H1 (cell line): Measurements from ENCODE around the gene NPHP4. TPM values are rescaled to one million over a fixed set of nuclear protein-coding genes. Genes with fewer than 3 reads are reported as not detected.

Experiments
- CTCF ChIA-PET: fragments of 300-600 bp; sonication (Branson Sonifier 250); formaldehyde crosslinking; loops from one replicate; lab custom pipeline; 2021; ENCODE audit not compliant: partially characterized antibody; lab: Charles Lee
- POLR2A ChIA-PET: fragments of 300-600 bp; sonication (Branson Sonifier 250); formaldehyde crosslinking; loops from one replicate; lab custom pipeline; 2021; ENCODE audit warnings: inconsistent platforms; ENCODE audit not compliant: partially characterized antibody; lab: Charles Lee
- DNase-seq, 2 experiments: peaks; one replicate each; pipeline versions ENCODE4 v3.0.0 to v3.0.0-alpha.2; 2010 to 2022; ENCODE audit warnings: low spot score in 2 of 2, low read depth in 1 of 2, mixed read lengths in 1 of 2
- FAIRE-seq: peaks from 2 replicates; lab custom pipeline; 2011; peaks lifted over from hg19 to GRCh38; lab: Jason Lieb, UNC
- H2AFZ ChIP-seq: 2 replicates; pipeline ENCODE4 v1.8.1; 2012; ENCODE audit warnings: low read length, inconsistent platforms
- H2AK5ac ChIP-seq: 2 replicates; pipeline ENCODE4 v1.6.1; 2013; ENCODE audit warnings: low read depth, low read length
- H2BK120ac ChIP-seq: replicated peaks from 2 replicates; pipeline ENCODE3; 2013; ENCODE audit warnings: low read depth, low read length, inconsistent platforms
- H2BK12ac ChIP-seq: 2 replicates; pipeline ENCODE4 v1.6.1; 2013; ENCODE audit warnings: low read depth, low read length
- H2BK15ac ChIP-seq: 2 replicates; pipeline ENCODE4 v1.6.1; 2013; ENCODE audit warnings: low read length
- H2BK20ac ChIP-seq: 2 replicates; pipeline ENCODE4 v1.6.1; 2013; ENCODE audit warnings: low read length
- H2BK5ac ChIP-seq: 2 replicates; pipeline ENCODE4 v1.6.1; 2013; ENCODE audit warnings: low read depth, low read length
- H3K14ac ChIP-seq: 2 replicates; pipeline ENCODE4 v1.6.1; 2013; ENCODE audit warnings: inconsistent platforms; ENCODE audit not compliant: insufficient read length
- H3K18ac ChIP-seq: 2 replicates; pipeline ENCODE4 v1.6.1; 2013; ENCODE audit warnings: low read length; ENCODE audit errors: extremely low read depth
- H3K23ac ChIP-seq: 2 replicates; pipeline ENCODE4 v1.6.1; 2013; ENCODE audit warnings: inconsistent platforms; ENCODE audit not compliant: insufficient read length
- H3K23me2 ChIP-seq: 2 replicates; pipeline ENCODE4 v1.6.1; 2013; ENCODE audit warnings: low read depth, low read length
- H3K27ac ChIP-seq: 2 replicates; pipeline ENCODE4 v1.6.1; 2011; ENCODE audit warnings: low read depth, low read length, inconsistent platforms
- H3K27me3 ChIP-seq, 4 experiments: replicated peaks in 1 of 4; 1 replicate in 1 of 4; 2 replicates in 3 of 4; pipeline versions ENCODE4 v1.6.1 to v1.8.1; 2011 to 2013; ENCODE audit warnings: low read length in 3 of 4, mild to moderate bottlenecking in 3 of 4, inconsistent platforms in 2 of 4, mixed read lengths in 2 of 4, moderate library complexity in 1 of 4; ENCODE audit not compliant: control insufficient read depth in 3 of 4, insufficient read depth in 3 of 4; ENCODE audit errors: extremely low read depth in 1 of 4
- H3K36me3 ChIP-seq, 4 experiments: 2 replicates each; pipeline versions ENCODE4 v1.6.1 to v1.8.1; 2011 to 2013; ENCODE audit warnings: mild to moderate bottlenecking in 4 of 4, low read length in 3 of 4, moderate library complexity in 2 of 4, control low read depth in 1 of 4, inconsistent platforms in 1 of 4; ENCODE audit not compliant: insufficient read depth in 4 of 4, control insufficient read depth in 2 of 4
- H3K4ac ChIP-seq: replicated peaks from 2 replicates; pipeline ENCODE3; 2013; ENCODE audit warnings: low read length, low read depth, mixed read lengths, inconsistent platforms; ENCODE audit not compliant: insufficient read length
- H3K4me1 ChIP-seq, 4 experiments: replicated peaks in 1 of 4; 1 replicate in 1 of 4; 2 replicates in 3 of 4; pipeline versions ENCODE4 v1.6.1 to v1.8.1; 2011 to 2013; ENCODE audit warnings: low read length in 3 of 4, inconsistent platforms in 2 of 4, mixed read lengths in 1 of 4; ENCODE audit not compliant: insufficient read depth in 4 of 4, control insufficient read depth in 3 of 4
- H3K4me2 ChIP-seq, 2 experiments: 2 replicates each; pipeline versions ENCODE4 v1.6.1 to v1.8.1; 2011 to 2013; ENCODE audit warnings: low read depth in 2 of 2, low read length in 2 of 2, control low read depth in 1 of 2, inconsistent platforms in 1 of 2, mild to moderate bottlenecking in 1 of 2; ENCODE audit not compliant: insufficient read depth in 1 of 2
- H3K4me3 ChIP-seq, 4 experiments: fragments of 200-600, 300-600 bp in 1 of 4; sonication (generic), shearing (Covaris generic), sonication (Bioruptor Twin) in 1 of 4; 2 replicates each; pipeline versions ENCODE4 v1.5.1 to v1.8.1; 2011 to 2016; ENCODE audit warnings: low read length in 4 of 4, low read depth in 3 of 4, control low read depth in 2 of 4, inconsistent platforms in 2 of 4, mild to moderate bottlenecking in 2 of 4, mixed read lengths in 1 of 4, moderate library complexity in 1 of 4; ENCODE audit not compliant: insufficient read depth in 2 of 4; ENCODE audit errors: extremely low read depth in 1 of 4
- H3K56ac ChIP-seq: replicated peaks from 2 replicates; pipeline ENCODE3; 2013; ENCODE audit warnings: low read depth, mild to moderate bottlenecking, mixed read lengths, low read length, inconsistent platforms; ENCODE audit not compliant: insufficient read length
- H3K79me1 ChIP-seq: 2 replicates; pipeline ENCODE4 v1.6.1; 2013; ENCODE audit warnings: low read depth, low read length, control low read depth
- H3K79me2 ChIP-seq, 2 experiments: 2 replicates each; pipeline versions ENCODE4 v1.6.1 to v1.8.1; 2012 to 2013; ENCODE audit warnings: low read length in 2 of 2, mild to moderate bottlenecking in 2 of 2, inconsistent platforms in 1 of 2; ENCODE audit not compliant: insufficient read depth in 2 of 2, control insufficient read depth in 1 of 2
- H3K9ac ChIP-seq, 4 experiments: replicated peaks in 1 of 4; 1 replicate in 1 of 4; 2 replicates in 3 of 4; pipeline versions ENCODE4 v1.6.1 to v1.8.1; 2011 to 2013; ENCODE audit warnings: low read depth in 3 of 4, low read length in 3 of 4, control low read depth in 2 of 4, mild to moderate bottlenecking in 2 of 4, moderate library complexity in 2 of 4, inconsistent platforms in 1 of 4; ENCODE audit errors: extremely low read depth in 1 of 4
- H3K9me3 ChIP-seq, 2 experiments: 2 replicates each; pipeline versions ENCODE4 v1.6.1 to v1.8.1; 2012 to 2013; ENCODE audit warnings: mild to moderate bottlenecking in 2 of 2, moderate library complexity in 2 of 2, control low read depth in 1 of 2, inconsistent platforms in 1 of 2, low read depth in 1 of 2, low read length in 1 of 2, mixed read lengths in 1 of 2; ENCODE audit not compliant: insufficient read depth in 2 of 2
- H4K20me1 ChIP-seq, 2 experiments: replicated peaks in 1 of 2; 2 replicates each; pipeline versions ENCODE3 to v1.8.1; 2011 to 2013; ENCODE audit warnings: inconsistent platforms in 2 of 2, low read length in 2 of 2, mild to moderate bottlenecking in 1 of 2; ENCODE audit not compliant: insufficient read depth in 2 of 2, control insufficient read depth in 1 of 2
- H4K5ac ChIP-seq: 2 replicates; pipeline ENCODE4 v1.6.1; 2013; ENCODE audit warnings: low read length, low read depth, mixed read lengths, inconsistent platforms; ENCODE audit not compliant: insufficient read length
- H4K8ac ChIP-seq: 2 replicates; pipeline ENCODE4 v1.8.0; 2013; ENCODE audit warnings: mild to moderate bottlenecking, moderate library complexity, low read length, inconsistent platforms; ENCODE audit not compliant: insufficient read depth; ENCODE audit errors: extremely low read depth
- H4K91ac ChIP-seq: replicated peaks from 2 replicates; pipeline ENCODE3; 2013; ENCODE audit warnings: low read length, mixed read lengths, inconsistent platforms; ENCODE audit not compliant: insufficient read length
- SRF ChIP-seq: IDR thresholded peaks from 2 replicates; pipeline ENCODE4 v1.6.1; 2011; ENCODE audit warnings: mild to moderate bottlenecking, low read depth, low read length, moderate library complexity
- WGBS, 2 experiments: shearing (Covaris generic) in 1 of 2; methylation state at CpG; one replicate each; pipeline versions ENCODE4 v1.1.6 to v1.1.7; 2013 to 2015; ENCODE audit warnings: low lambda C conversion rate in 2 of 2, mixed read lengths in 2 of 2, inconsistent platforms in 1 of 2, low coverage in 1 of 2, missing lambda C conversion rate in 1 of 2; ENCODE audit not compliant: insufficient replicate concordance in 2 of 2, insufficient coverage in 1 of 2, insufficient read length in 1 of 2; ENCODE audit errors: extremely low coverage in 1 of 2, missing lambda C conversion rate in 1 of 2; 5-methylcytosine and 5-hydroxymethylcytosine counted together
- polyA plus RNA-seq, 7 experiments: library from polyadenylated mRNA; depleted of rRNA in 3 of 7; stranded (reverse) in 5 of 7; unstranded in 2 of 7; fragments of >200 nt in 5 of 7; fragments of 200-250 nt in 2 of 7; gene quantifications; 1 replicate in 5 of 7; 2 replicates in 1 of 7; 4 replicates in 1 of 7; pipeline versions ENCODE4 v1.2.1 to v1.2.3, GENCODE V29; 2011 to 2013; ENCODE audit warnings: missing spikeins in 2 of 7, mixed read lengths in 2 of 7
- total RNA-seq: library from RNA; stranded (reverse); fragmentation: NEBNext Ultra II Directional; extraction: Animal tissue kit (Norgen Biotek cat#: 25700); gene quantifications from 2 replicates; pipeline ENCODE4 v1.2.1, GENCODE V29; 2021
- TF ChIP-seq, protein P1 (sequence below), 3 experiments: IDR thresholded peaks; 1 replicate in 2 of 3; 2 replicates in 1 of 3; pipeline versions ENCODE4 v1.5.1 to v1.6.1; 2011; ENCODE audit warnings: low read length in 3 of 3, mild to moderate bottlenecking in 3 of 3, inconsistent platforms in 2 of 3, low read depth in 1 of 3, moderate library complexity in 1 of 3; ENCODE audit not compliant: insufficient read depth in 1 of 3; ENCODE audit errors: control extremely low read depth in 1 of 3

Gene NPHP4
- total and polyA plus RNA-seq, 2 of the 8 experiments (the other 6 are each of a cell fraction or from before 2014, with no cell fraction given), result 5.8 to 14.0 TPM

DNA sequence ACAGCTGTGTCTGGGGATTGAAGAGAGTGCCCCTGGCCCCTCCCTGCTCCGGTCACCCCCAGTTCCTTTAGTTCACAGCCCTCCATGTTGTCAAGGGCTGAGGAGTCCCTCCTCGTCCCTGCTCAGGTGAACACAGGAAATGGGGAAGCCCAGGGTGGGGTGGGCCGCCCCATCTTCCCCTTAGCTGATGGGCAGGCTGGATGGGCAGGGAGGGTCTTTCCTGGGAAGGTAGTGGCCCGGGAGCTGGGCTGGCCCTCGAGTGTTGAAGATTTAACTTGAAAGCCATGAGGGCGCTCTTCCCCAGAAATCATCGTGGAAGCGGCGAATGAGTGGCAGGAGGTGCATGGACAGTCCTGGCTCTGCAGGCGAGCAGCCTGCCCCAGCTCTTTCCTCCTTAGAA is 18.3 kb upstream of the NPHP4 start:
- no peak for FAIRE-seq
- WGBS, 2 experiments, result 80% methylated on average over 10 of the region's 10 CpGs; no CpG with 5 or more reads in 1 of the 2 experiments
- no peaks in the 10 kb centered on the region for H3K27me3 ChIP-seq
- TF ChIP-seq SRF, result no peak
- TF ChIP-seq, protein P1, sequence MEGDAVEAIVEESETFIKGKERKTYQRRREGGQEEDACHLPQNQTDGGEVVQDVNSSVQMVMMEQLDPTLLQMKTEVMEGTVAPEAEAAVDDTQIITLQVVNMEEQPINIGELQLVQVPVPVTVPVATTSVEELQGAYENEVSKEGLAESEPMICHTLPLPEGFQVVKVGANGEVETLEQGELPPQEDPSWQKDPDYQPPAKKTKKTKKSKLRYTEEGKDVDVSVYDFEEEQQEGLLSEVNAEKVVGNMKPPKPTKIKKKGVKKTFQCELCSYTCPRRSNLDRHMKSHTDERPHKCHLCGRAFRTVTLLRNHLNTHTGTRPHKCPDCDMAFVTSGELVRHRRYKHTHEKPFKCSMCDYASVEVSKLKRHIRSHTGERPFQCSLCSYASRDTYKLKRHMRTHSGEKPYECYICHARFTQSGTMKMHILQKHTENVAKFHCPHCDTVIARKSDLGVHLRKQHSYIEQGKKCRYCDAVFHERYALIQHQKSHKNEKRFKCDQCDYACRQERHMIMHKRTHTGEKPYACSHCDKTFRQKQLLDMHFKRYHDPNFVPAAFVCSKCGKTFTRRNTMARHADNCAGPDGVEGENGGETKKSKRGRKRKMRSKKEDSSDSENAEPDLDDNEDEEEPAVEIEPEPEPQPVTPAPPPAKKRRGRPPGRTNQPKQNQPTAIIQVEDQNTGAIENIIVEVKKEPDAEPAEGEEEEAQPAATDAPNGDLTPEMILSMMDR (IDR thresholded peaks at IDR 0.05; ENCODE audit: control extremely low read depth in 1 of 3, insufficient read depth in 1 of 3, low read depth in 1 of 3, low read length in 3 of 3), result peak in 2 of 3 experiments; percentile 11 to 12; a peak in 2 of 4 replicates
- TF ChIP-seq, all 59 proteins: peak for 1
- no peak overlapping the region for H2BK12ac ChIP-seq
- H2BK15ac ChIP-seq, result no peak overlapping the region
- no peak overlapping the region for H4K5ac ChIP-seq
- H3K4ac ChIP-seq, result no peak overlapping the region
- peaks cover 4% of the 10 kb centered on the region; the same call in 1 of the 2 replicates for H3K23me2 ChIP-seq
- no peak overlapping the region for H3K23ac ChIP-seq
- no peak overlapping the region for H2BK120ac ChIP-seq
- H3K14ac ChIP-seq, result no peak overlapping the region
- no peak overlapping the region for H3K4me2 ChIP-seq
- H3K79me1 ChIP-seq, result no peaks in the 10 kb centered on the region
- H3K4me3 ChIP-seq, result no peak overlapping the region
- no peak overlapping the region for H3K27ac ChIP-seq
- H2BK5ac ChIP-seq, result no peak overlapping the region
- no peak overlapping the region for H2AFZ ChIP-seq
- H3K9me3 ChIP-seq, result no peaks in the 10 kb centered on the region
- no peaks in the 10 kb centered on the region for H3K79me2 ChIP-seq
- DNase-seq, result no peak
- peak overlapping the region; percentile 84; the same call in 1 of the 2 replicates for H4K8ac ChIP-seq
- no peak overlapping the region for H2BK20ac ChIP-seq
- no peak overlapping the region for H4K91ac ChIP-seq
- no peaks in the 10 kb centered on the region for H3K36me3 ChIP-seq
- H4K20me1 ChIP-seq, result peaks cover 0 to 5% of the 10 kb centered on the region in 2 experiments
- CTCF ChIA-PET, result interaction anchor here (0.6 to 2.5 kb wide), 4 partner anchors 8 to 100 kb away, joined by 3 to 9 read pairs (median 5); no protein-coding TSS in a partner anchor
- no peak overlapping the region for H3K9ac ChIP-seq
- POLR2A ChIA-PET, result interaction anchor here (1.2 kb wide), 1 partner anchor 15 kb away, joined by 4 read pairs; no protein-coding TSS in a partner anchor
- no peaks in the 10 kb centered on the region for H3K4me1 ChIP-seq
- H3K56ac ChIP-seq, result no peak overlapping the region
- no peak overlapping the region for H3K18ac ChIP-seq
- H2AK5ac ChIP-seq, result peak overlapping the region; percentile 16; the same call in 1 of the 2 replicates
